Tibial nerve (tissue), 4 donors: ENCODE results near the gene CRTC3.
"Not testable (repeated sequence)": the region's sequence is repeated elsewhere in the genome, so short reads cannot be mapped to it uniquely, and the experiment has no call there.

ENCODE experiments used
- EP300 ChIP-seq, 2 donors: sonication (generic); formaldehyde crosslinking; IDR thresholded peaks; one replicate each; pipeline ENCODE4 v1.6.1; 2017; ENCODE audit warnings: antibody characterized with exemption in 2 of 2, mild to moderate bottlenecking in 1 of 2
- POLR2A ChIP-seq, 2 donors: fragments of 450-650 bp; IDR thresholded peaks; one replicate each; pipeline ENCODE4 v1.6.1; 2017; ENCODE audit warnings: antibody characterized with exemption in 2 of 2, mild to moderate bottlenecking in 2 of 2, moderate library complexity in 2 of 2
- TF ChIP-seq, protein P1 (sequence below), 5 experiments: fragments of 200-600 bp in 3 of 5; fragments of 450-650 bp in 2 of 5; sonication (generic) in 3 of 5; IDR thresholded peaks; one replicate each; pipeline ENCODE4 v1.5.1; 2016 to 2019; ENCODE audit warnings: antibody characterized with exemption in 5 of 5, mild to moderate bottlenecking in 3 of 5, moderate library complexity in 2 of 5

DNA sequence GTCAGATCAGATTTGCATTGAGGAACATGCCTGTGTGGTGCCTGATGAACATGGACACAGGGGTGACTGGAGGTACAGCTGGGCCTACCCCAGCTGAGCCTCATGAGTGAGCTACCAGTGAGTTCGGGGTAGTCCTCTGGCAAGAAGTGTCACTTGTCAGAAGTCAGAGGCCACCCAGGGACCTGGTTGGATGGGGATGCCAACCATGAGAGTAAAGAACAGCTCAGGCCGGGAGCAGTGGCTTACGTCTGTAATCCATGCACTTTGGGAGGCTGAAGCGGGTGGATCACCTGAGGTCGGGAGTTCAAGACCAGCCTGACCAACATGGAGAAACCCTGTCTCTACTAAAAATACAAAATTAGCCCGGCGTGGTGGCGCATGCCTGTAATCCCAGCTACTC is 140.9 kb downstream of the CRTC3 start:
- TF ChIP-seq POLR2A, EP300 (IDR thresholded peaks at IDR 0.05): not testable (repeated sequence)
- TF ChIP-seq, protein P1, sequence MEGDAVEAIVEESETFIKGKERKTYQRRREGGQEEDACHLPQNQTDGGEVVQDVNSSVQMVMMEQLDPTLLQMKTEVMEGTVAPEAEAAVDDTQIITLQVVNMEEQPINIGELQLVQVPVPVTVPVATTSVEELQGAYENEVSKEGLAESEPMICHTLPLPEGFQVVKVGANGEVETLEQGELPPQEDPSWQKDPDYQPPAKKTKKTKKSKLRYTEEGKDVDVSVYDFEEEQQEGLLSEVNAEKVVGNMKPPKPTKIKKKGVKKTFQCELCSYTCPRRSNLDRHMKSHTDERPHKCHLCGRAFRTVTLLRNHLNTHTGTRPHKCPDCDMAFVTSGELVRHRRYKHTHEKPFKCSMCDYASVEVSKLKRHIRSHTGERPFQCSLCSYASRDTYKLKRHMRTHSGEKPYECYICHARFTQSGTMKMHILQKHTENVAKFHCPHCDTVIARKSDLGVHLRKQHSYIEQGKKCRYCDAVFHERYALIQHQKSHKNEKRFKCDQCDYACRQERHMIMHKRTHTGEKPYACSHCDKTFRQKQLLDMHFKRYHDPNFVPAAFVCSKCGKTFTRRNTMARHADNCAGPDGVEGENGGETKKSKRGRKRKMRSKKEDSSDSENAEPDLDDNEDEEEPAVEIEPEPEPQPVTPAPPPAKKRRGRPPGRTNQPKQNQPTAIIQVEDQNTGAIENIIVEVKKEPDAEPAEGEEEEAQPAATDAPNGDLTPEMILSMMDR (IDR thresholded peaks at IDR 0.05) = not testable (repeated sequence)
